AG04450 (cell line): ENCODE data around the gene ACADL. TPM values are rescaled to one million over a fixed set of nuclear protein-coding genes. Genes with fewer than 3 reads are reported as not detected.

ENCODE experiments used
- CTCF ChIA-PET: fragments of 300-600, 350-600 bp; formaldehyde crosslinking; extraction: SDS; loops from one replicate; lab custom pipeline; 2022; ENCODE audit warnings: antibody characterized with exemption, inconsistent platforms; lab: Charles Lee
- POLR2A ChIA-PET: fragments of 350-600 bp; formaldehyde crosslinking; extraction: SDS; loops from one replicate; lab custom pipeline; 2021; ENCODE audit warnings: antibody characterized with exemption, inconsistent platforms; lab: Yijun Ruan, JAX
- DNase-seq: peaks from one replicate; pipeline ENCODE4 v3.0.0-alpha.2; 2011; ENCODE audit warnings: low read depth, low spot score
- H3K27ac ChIP-seq: one replicate; pipeline ENCODE4 v1.5.1; 2012; ENCODE audit warnings: low read depth, low read length, control low read depth
- H3K27me3 ChIP-seq: one replicate; pipeline ENCODE4 v1.6.0; 2012; ENCODE audit warnings: low read length; ENCODE audit not compliant: control insufficient read depth, insufficient read depth
- H3K4me3 ChIP-seq: 2 replicates; pipeline ENCODE4 v1.5.1; 2011; ENCODE audit warnings: mild to moderate bottlenecking, low read depth, low read length, control low read depth
- H3K9me3 ChIP-seq: 2 replicates; pipeline ENCODE4 v1.5.1; 2012; ENCODE audit warnings: low read length; ENCODE audit not compliant: control insufficient read depth, insufficient read depth
- polyA plus RNA-seq: library from polyadenylated mRNA; depleted of rRNA; stranded (reverse); fragments of >200 nt; gene quantifications from 2 replicates; pipeline ENCODE4 v1.2.3, GENCODE V29; 2011
- TF ChIP-seq, protein P1 (sequence below): IDR thresholded peaks from 2 replicates; pipeline ENCODE4 v1.5.1; 2011; ENCODE audit warnings: low read depth, low read length, control low read depth, inconsistent platforms

Gene ACADL
- polyA plus RNA-seq, 1 experiment = not detected

- TF ChIP-seq, protein P1, sequence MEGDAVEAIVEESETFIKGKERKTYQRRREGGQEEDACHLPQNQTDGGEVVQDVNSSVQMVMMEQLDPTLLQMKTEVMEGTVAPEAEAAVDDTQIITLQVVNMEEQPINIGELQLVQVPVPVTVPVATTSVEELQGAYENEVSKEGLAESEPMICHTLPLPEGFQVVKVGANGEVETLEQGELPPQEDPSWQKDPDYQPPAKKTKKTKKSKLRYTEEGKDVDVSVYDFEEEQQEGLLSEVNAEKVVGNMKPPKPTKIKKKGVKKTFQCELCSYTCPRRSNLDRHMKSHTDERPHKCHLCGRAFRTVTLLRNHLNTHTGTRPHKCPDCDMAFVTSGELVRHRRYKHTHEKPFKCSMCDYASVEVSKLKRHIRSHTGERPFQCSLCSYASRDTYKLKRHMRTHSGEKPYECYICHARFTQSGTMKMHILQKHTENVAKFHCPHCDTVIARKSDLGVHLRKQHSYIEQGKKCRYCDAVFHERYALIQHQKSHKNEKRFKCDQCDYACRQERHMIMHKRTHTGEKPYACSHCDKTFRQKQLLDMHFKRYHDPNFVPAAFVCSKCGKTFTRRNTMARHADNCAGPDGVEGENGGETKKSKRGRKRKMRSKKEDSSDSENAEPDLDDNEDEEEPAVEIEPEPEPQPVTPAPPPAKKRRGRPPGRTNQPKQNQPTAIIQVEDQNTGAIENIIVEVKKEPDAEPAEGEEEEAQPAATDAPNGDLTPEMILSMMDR = no peak
Measured at GRCh38 chr2:210264282-210264681, 39.0 kb upstream of the ACADL start.

GRCh38 chr2:210263841-210264240, 38.6 kb upstream of the ACADL start:
- no peak for DNase-seq
- CTCF ChIA-PET = no interaction called here

More at GRCh38 chr2:210264282-210264681, 39.0 kb upstream of the ACADL start:
- no peak overlapping the region for H3K27ac ChIP-seq
- H3K4me3 ChIP-seq = no peak overlapping the region
- no peaks in the 10 kb centered on the region for H3K9me3 ChIP-seq
- no peaks in the 10 kb centered on the region for H3K27me3 ChIP-seq
- ChIA-PET POLR2A (no interaction called here), CTCF (no interaction called here)
- no peak for DNase-seq

DNA sequence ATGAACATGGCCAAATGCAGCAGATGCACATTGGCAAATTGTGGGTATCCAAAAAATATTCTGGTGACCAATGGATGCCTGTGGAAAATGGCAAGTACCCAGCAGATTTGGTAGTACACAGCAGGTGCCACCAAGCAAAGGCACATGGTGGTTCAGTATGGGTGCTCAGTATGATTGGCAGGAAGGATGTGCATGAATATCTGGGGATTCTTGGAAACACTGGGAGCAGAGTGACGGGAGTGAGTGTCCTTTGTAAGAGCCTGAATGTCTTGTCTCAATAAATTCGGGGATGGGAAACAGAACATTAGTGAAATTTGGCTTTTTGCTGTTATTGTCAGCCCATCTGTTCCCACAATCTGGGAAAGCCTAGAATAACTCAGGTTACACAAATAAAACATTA, 36.8 kb upstream of the ACADL start:
- TF ChIP-seq, protein P1 = no peak
- CTCF ChIA-PET = no interaction called here
- no peaks in the 10 kb centered on the region for H3K27me3 ChIP-seq
- no peak overlapping the region for H3K4me3 ChIP-seq
- no peak for DNase-seq
- POLR2A ChIA-PET = no interaction called here
- H3K27ac ChIP-seq = no peak overlapping the region
- H3K9me3 ChIP-seq = no peaks in the 10 kb centered on the region

More at GRCh38 chr2:210263841-210264240, 38.6 kb upstream of the ACADL start:
- Histone ChIP-seq H3K27me3 (no peaks in the 10 kb centered on the region), H3K4me3 (no peak overlapping the region), H3K27ac (no peak overlapping the region), H3K9me3 (no peaks in the 10 kb centered on the region)
- POLR2A ChIA-PET = no interaction called here
- TF ChIP-seq, protein P1 = no peak

- DNase-seq = no peak
- TF ChIP-seq, protein P1 = no peak
- H3K9me3 ChIP-seq = no peaks in the 10 kb centered on the region
- H3K4me3 ChIP-seq = no peak overlapping the region
- ChIA-PET POLR2A (no interaction called here), CTCF (interaction anchor here (0.9 kb wide), 1 partner anchor 898 kb away, joined by 4 read pairs; no protein-coding TSS in a partner anchor)
- H3K27ac ChIP-seq = no peak overlapping the region
- H3K27me3 ChIP-seq = no peaks in the 10 kb centered on the region
Measured at GRCh38 chr2:210259687-210260086, 34.4 kb upstream of the ACADL start.

- no peak overlapping the region for H3K27ac ChIP-seq
- H3K9me3 ChIP-seq = no peaks in the 10 kb centered on the region
- H3K27me3 ChIP-seq = no peaks in the 10 kb centered on the region
- ChIA-PET POLR2A (no interaction called here), CTCF (no interaction called here)
- no peak for DNase-seq
- no peak overlapping the region for H3K4me3 ChIP-seq
- TF ChIP-seq, protein P1 = no peak
Measured at GRCh38 chr2:210252699-210253606, 27.7 kb upstream of the ACADL start.
